Cardiac fibroblast (primary cell): ENCODE measurements around the gene CBX8.
"Not testable (repeated sequence)": the region's sequence is repeated elsewhere in the genome, so short reads cannot be mapped to it uniquely, and the experiment has no call there.

ENCODE experiments used
- DNase-seq, 2 donors: peaks; one replicate each; pipeline versions ENCODE4 v3.0.0 to v3.0.0-alpha.2; 2010; ENCODE audit warnings: low read depth in 2 of 2
- H3K4me3 ChIP-seq, 2 donors: replicated peaks in 1 of 2; 1 replicate in 1 of 2; 2 replicates in 1 of 2; pipeline ENCODE4 v1.5.1; 2011; ENCODE audit warnings: low read depth in 2 of 2, low read length in 2 of 2, mild to moderate bottlenecking in 2 of 2, moderate library complexity in 1 of 2
- CTCF ChIP-seq: IDR thresholded peaks from one replicate; pipeline ENCODE4 v1.5.1; 2011; ENCODE audit warnings: low read depth, mild to moderate bottlenecking, low read length, inconsistent platforms

CBX8 gene

GRCh38 chr17:79757140-79757745, 39.6 kb downstream of the CBX8 start:
- DNase-seq: no peak
- no peak overlapping the region for H3K4me3 ChIP-seq
- TF ChIP-seq CTCF: no peak

GRCh38 chr17:79755591-79755990, 41.3 kb downstream of the CBX8 start:
- no peak for DNase-seq
- no peak for TF ChIP-seq CTCF
- H3K4me3 ChIP-seq: no peak overlapping the region

- DNase-seq, H3K4me3 ChIP-seq: not testable (repeated sequence)
These were observed 42.0 kb downstream of the CBX8 start for GRCh38 chr17:79754903-79755302.

GRCh38 chr17:79754370-79754769, 42.5 kb downstream of the CBX8 start:
- no peak for TF ChIP-seq CTCF
- no peak overlapping the region for H3K4me3 ChIP-seq
- no peak for DNase-seq

- DNase-seq: no peak
- TF ChIP-seq CTCF: no peak
- H3K4me3 ChIP-seq: no peak overlapping the region
These were observed 44.7 kb downstream of the CBX8 start for GRCh38 chr17:79752175-79752574.

- no peak for TF ChIP-seq CTCF
- no peak for DNase-seq
These were observed 46.0 kb downstream of the CBX8 start for GRCh38 chr17:79750650-79751545.

GRCh38 chr17:79749958-79750357, 46.9 kb downstream of the CBX8 start:
- no peak for TF ChIP-seq CTCF
- no peak overlapping the region for H3K4me3 ChIP-seq
- DNase-seq: no peak

More at GRCh38 chr17:79750650-79751545, 46.0 kb downstream of the CBX8 start:
- H3K4me3 ChIP-seq: no peak overlapping the region
